Stimulated activated CD4-positive, alpha-beta T cell treated with anti-CD3 and anti-CD28 coated beads, Interleukin-12 subunit alpha, Interleukin-12 subunit beta, amount 100 ng/mL, for 4 hours (primary cell): ENCODE data around the gene LRP3.
A peak's percentile ranks its signal among the peaks of the same experiment; 100 is the strongest.
"Not testable (repeated sequence)": the region's sequence is repeated elsewhere in the genome, so short reads cannot be mapped to it uniquely, and the experiment has no call there.

Experiments used
- DNase-seq: peaks from one replicate; pipeline ENCODE4 v3.0.0-alpha.2; 2020

The LRP3 gene

GRCh38 chr19:33220115-33220514 is 26.0 kb downstream of the LRP3 start:
- no peak for DNase-seq

GRCh38 chr19:33220735-33221134 is 26.6 kb downstream of the LRP3 start:
- no peak for DNase-seq

GRCh38 chr19:33221638-33222037 is 27.5 kb downstream of the LRP3 start:
- no peak for DNase-seq

GRCh38 chr19:33222255-33222654 is 28.1 kb downstream of the LRP3 start:
- not testable (repeated sequence) for DNase-seq

GRCh38 chr19:33224694-33225457 is 30.7 kb downstream of the LRP3 start:
- no peak for DNase-seq

GRCh38 chr19:33225458-33225926 is 31.4 kb downstream of the LRP3 start, which contains the start of gene SLC7A10:
Gene SLC7A10 (minus strand): TSS chr19:33225850. CDS start chr19:33225703, 147 bp downstream.
- DNase-seq: no peak

GRCh38 chr19:33226550-33227241 is 32.6 kb downstream of the LRP3 start:
- no peak for DNase-seq

GRCh38 chr19:33227242-33227650 is 33.1 kb downstream of the LRP3 start:
- DNase-seq: no peak

GRCh38 chr19:33227870-33228599 is 33.9 kb downstream of the LRP3 start:
- no peak for DNase-seq

GRCh38 chr19:33229962-33230361 is 35.8 kb downstream of the LRP3 start:
- no peak for DNase-seq

- DNase-seq: no peak
These were observed 37.4 kb downstream of the LRP3 start for GRCh38 chr19:33231511-33231910.

GRCh38 chr19:33232656-33233055 is 38.5 kb downstream of the LRP3 start:
- DNase-seq: no peak

GRCh38 chr19:33233056-33233873 is 39.1 kb downstream of the LRP3 start:
- no peak for DNase-seq

- no peak for DNase-seq
These were observed 40.0 kb downstream of the LRP3 start for GRCh38 chr19:33234092-33234491.

- no peak for DNase-seq
These were observed 40.6 kb downstream of the LRP3 start for GRCh38 chr19:33234736-33235135.

GRCh38 chr19:33235269-33235995 is 41.3 kb downstream of the LRP3 start:
- DNase-seq: peak; percentile 84

GRCh38 chr19:33235996-33236350 is 41.8 kb downstream of the LRP3 start:
- DNase-seq: no peak

GRCh38 chr19:33236696-33237390 is 42.7 kb downstream of the LRP3 start:
- no peak for DNase-seq

GRCh38 chr19:33238481-33239149 is 44.5 kb downstream of the LRP3 start:
- DNase-seq: no peak

GRCh38 chr19:33239223-33239975 is 45.3 kb downstream of the LRP3 start:
- no peak for DNase-seq
